GM12874 (cell line): ENCODE data around the gene SMAD3.

Experiments used
- CTCF ChIP-seq: IDR thresholded peaks from 2 replicates; pipeline ENCODE4 v1.5.1; 2011; ENCODE audit warnings: low read depth, mild to moderate bottlenecking, control low read depth, low read length, moderate library complexity; ENCODE audit not compliant: insufficient read depth

The SMAD3 gene

GRCh38 chr15:67199881-67200763 lies 134.7 kb downstream of the SMAD3 start:
- no peak for TF ChIP-seq CTCF

GRCh38 chr15:67201136-67201535 lies 135.7 kb downstream of the SMAD3 start:
- TF ChIP-seq CTCF, result no peak

GRCh38 chr15:67202091-67202490 lies 136.7 kb downstream of the SMAD3 start:
- no peak for TF ChIP-seq CTCF

- TF ChIP-seq CTCF, result no peak
Measured at GRCh38 chr15:67202991-67203390, 137.6 kb downstream of the SMAD3 start.

GRCh38 chr15:67207555-67208207 lies 142.3 kb downstream of the SMAD3 start:
- TF ChIP-seq CTCF, result no peak

GRCh38 chr15:67208396-67208795 lies 143.0 kb downstream of the SMAD3 start:
- no peak for TF ChIP-seq CTCF

- TF ChIP-seq CTCF, result no peak
Measured at GRCh38 chr15:67210555-67211168, 145.3 kb downstream of the SMAD3 start.
